Aorta (tissue), 5 donors: ENCODE measurements around the gene PITX2. TPM values are rescaled to one million over a fixed set of nuclear protein-coding genes. Genes with fewer than 3 reads are reported as not detected.

ENCODE experiments used
- ATAC-seq: fragments of 200-7000 bp; cut with Tn5 transposase; one replicate; pipeline ENCODE4 v1.9.1; 2022; ENCODE audit warnings: moderate library complexity; ENCODE audit not compliant: low FRiP score
- DNase-seq, 2 donors: peaks; one replicate each; pipeline ENCODE4 v3.0.0-alpha.2; 2020
- H3K27ac ChIP-seq, 2 donors: one replicate each; pipeline ENCODE4 v1.5.1; 2013; ENCODE audit warnings: low read length in 2 of 2, mild to moderate bottlenecking in 2 of 2, moderate library complexity in 2 of 2, control low read depth in 1 of 2, inconsistent platforms in 1 of 2, low read depth in 1 of 2
- H3K27me3 ChIP-seq, 2 donors: one replicate each; pipeline ENCODE4 v1.6.1; 2013; ENCODE audit warnings: control low read depth in 1 of 2, low read length in 1 of 2, mild to moderate bottlenecking in 1 of 2, moderate library complexity in 1 of 2; ENCODE audit not compliant: insufficient read depth in 2 of 2, control insufficient read depth in 1 of 2
- H3K36me3 ChIP-seq, 2 donors: one replicate each; pipeline ENCODE4 v1.6.1; 2013; ENCODE audit warnings: control low read depth in 1 of 2, low read length in 1 of 2, mild to moderate bottlenecking in 1 of 2; ENCODE audit not compliant: insufficient read depth in 2 of 2, control insufficient read depth in 1 of 2
- H3K4me1 ChIP-seq, 2 donors: one replicate each; pipeline ENCODE4 v1.6.1; 2013; ENCODE audit warnings: low read length in 2 of 2, control low read depth in 1 of 2, mild to moderate bottlenecking in 1 of 2, moderate library complexity in 1 of 2; ENCODE audit not compliant: insufficient read depth in 2 of 2, control insufficient read depth in 1 of 2
- H3K4me3 ChIP-seq, 2 donors: one replicate each; pipeline ENCODE4 v1.5.1; 2013; ENCODE audit warnings: low read length in 2 of 2, control low read depth in 1 of 2, mild to moderate bottlenecking in 1 of 2
- H3K9me3 ChIP-seq: one replicate; pipeline ENCODE4 v1.6.1; 2013; ENCODE audit warnings: mild to moderate bottlenecking, low read length; ENCODE audit not compliant: control insufficient read depth
- WGBS, 2 donors: extraction: QIAGEN DNeasy Blood & Tissue Kit; methylation state at CpG; one replicate each; pipeline ENCODE4 v1.1.7; 2013; 5-methylcytosine and 5-hydroxymethylcytosine counted together
- intact Hi-C, 2 donors: fragments of 100-400 bp; cut with DNase I; formaldehyde crosslinking; loops; one replicate each; pipeline versions ENCODE4 v1.14.2 to v1.15.0; 2022
- polyA plus RNA-seq, 2 donors: library from polyadenylated mRNA; stranded (reverse); fragments of 200-250 nt; gene quantifications; one replicate each; pipeline ENCODE4 v1.2.3, GENCODE V29; 2013
- total RNA-seq, 2 donors: library from RNA; stranded (reverse); fragmentation: NEBNext Ultra II Directional; extraction: Animal tissue kit (Norgen Biotek cat#: 25700); gene quantifications; one replicate each; pipeline ENCODE4 v1.2.1, GENCODE V29; 2021
- donor health status: healthy with polysubstance abuse.
- donor health status: Bipolar disorder and iron deficiency.
- donor health status: DM: no; HTN: no; CAD: no.
- donor health status: DM: no; HTN: no; CAD: no.
- donor health status: DM: yes; HTN: yes; CAD: no.

PITX2 gene
- total and polyA plus RNA-seq, 4 donors, result 0.31 to 1.0 TPM; not detected in 2

GRCh38 chr4:110632506-110633357 is 9.9 kb upstream of the PITX2 start:
- WGBS, 2 donors, result 11 to 12% methylated on average over 40 to 58 of the region's 58 CpGs

GRCh38 chr4:110631584-110632505 is 9.0 kb upstream of the PITX2 start:
- no peaks in the 10 kb centered on the region for H3K36me3 ChIP-seq
- intact Hi-C loops, result loop anchor here (5.0 to 10.0 kb wide), 3 partner anchors 655 to 1003 kb away; no protein-coding TSS in a partner anchor
- H3K4me3 ChIP-seq, result no peak overlapping the region
- H3K27me3 ChIP-seq, result no peaks in the 10 kb centered on the region
- H3K4me1 ChIP-seq, result no peaks in the 10 kb centered on the region
- peak; percentile 72 for ATAC-seq
- peak; percentile 69 to 84 for DNase-seq
- no peak overlapping the region for H3K27ac ChIP-seq
- WGBS, 2 donors, result 3% methylated on average over 63 of the region's 63 CpGs
- H3K9me3 ChIP-seq, result no peaks in the 10 kb centered on the region

More at GRCh38 chr4:110632506-110633357, 9.9 kb upstream of the PITX2 start:
- H3K27me3 ChIP-seq, result no peaks in the 10 kb centered on the region
- intact Hi-C loops, result loop anchor here (5.0 to 10.0 kb wide), 3 partner anchors 655 to 1002 kb away; no protein-coding TSS in a partner anchor
- DNase-seq, result peak in 1 of 2 donors; percentile 73
- H3K27ac ChIP-seq, result no peak overlapping the region
- ATAC-seq, result no peak
- H3K4me3 ChIP-seq, result no peak overlapping the region
- H3K4me1 ChIP-seq, result no peaks in the 10 kb centered on the region
- H3K36me3 ChIP-seq, result no peaks in the 10 kb centered on the region
- no peaks in the 10 kb centered on the region for H3K9me3 ChIP-seq

- Histone ChIP-seq H3K27ac (no peak overlapping the region), H3K27me3 (no peaks in the 10 kb centered on the region), H3K36me3 (no peaks in the 10 kb centered on the region), H3K9me3 (no peaks in the 10 kb centered on the region), H3K4me1 (no peaks in the 10 kb centered on the region), H3K4me3 (no peak overlapping the region)
- DNase-seq (peak in 1 of 2 donors; percentile 71), ATAC-seq (peak; percentile 10)
- intact Hi-C loops, result loop anchor here (5.0 to 10.0 kb wide), 3 partner anchors 656 to 1004 kb away; no protein-coding TSS in a partner anchor
- WGBS, 2 donors, result 11% methylated on average over 34 of the region's 34 CpGs
Observed at GRCh38 chr4:110630688-110631402, 8.0 kb upstream of the PITX2 start.

- Histone ChIP-seq H3K36me3 (no peaks in the 10 kb centered on the region), H3K4me1 (no peaks in the 10 kb centered on the region), H3K9me3 (no peaks in the 10 kb centered on the region), H3K4me3 (no peak overlapping the region), H3K27me3 (no peaks in the 10 kb centered on the region), H3K27ac (no peak overlapping the region)
- no peak for ATAC-seq
- 12 to 14% methylated on average over 26 of the region's 26 CpGs for WGBS, 2 donors
- DNase-seq, result no peak
- intact Hi-C loops, result loop anchor here (5.0 to 10.0 kb wide), 3 partner anchors 657 to 1005 kb away; no protein-coding TSS in a partner anchor
Observed at GRCh38 chr4:110629780-110630687, 7.2 kb upstream of the PITX2 start.

- peak in 1 of 2 donors; percentile 53 for DNase-seq
- H3K4me3 ChIP-seq, result no peak overlapping the region
- 6 to 9% methylated on average over 36 of the region's 36 CpGs for WGBS, 2 donors
- no peaks in the 10 kb centered on the region for H3K27me3 ChIP-seq
- no peak for ATAC-seq
- H3K27ac ChIP-seq, result no peak overlapping the region
- H3K9me3 ChIP-seq, result no peaks in the 10 kb centered on the region
- no peaks in the 10 kb centered on the region for H3K36me3 ChIP-seq
- intact Hi-C loops, result no loop called here
- no peaks in the 10 kb centered on the region for H3K4me1 ChIP-seq
Observed at GRCh38 chr4:110629214-110629754, 6.4 kb upstream of the PITX2 start.

GRCh38 chr4:110628663-110629213 is 5.9 kb upstream of the PITX2 start:
- WGBS, 2 donors, result 8 to 12% methylated on average over 21 to 26 of the region's 26 CpGs
- DNase-seq (peak in 1 of 2 donors; percentile 51), ATAC-seq (no peak)
- Histone ChIP-seq H3K9me3 (no peaks in the 10 kb centered on the region), H3K27ac (no peak overlapping the region), H3K36me3 (no peaks in the 10 kb centered on the region), H3K27me3 (no peaks in the 10 kb centered on the region), H3K4me3 (no peak overlapping the region), H3K4me1 (no peaks in the 10 kb centered on the region)
- intact Hi-C loops, result no loop called here

GRCh38 chr4:110627977-110628662 is 5.2 kb upstream of the PITX2 start:
- Histone ChIP-seq H3K27me3 (peaks cover 0 to under 1% of the 10 kb centered on the region in 2 donors), H3K27ac (no peak overlapping the region), H3K4me3 (no peak overlapping the region), H3K9me3 (no peaks in the 10 kb centered on the region), H3K4me1 (no peaks in the 10 kb centered on the region), H3K36me3 (no peaks in the 10 kb centered on the region)
- intact Hi-C loops, result no loop called here
- ATAC-seq, result no peak
- DNase-seq, result no peak
- 19 to 25% methylated on average over 11 of the region's 11 CpGs for WGBS, 2 donors
